HG02798 (cell line): Measurements from ENCODE around the gene KRTAP10-1.
"Not testable (repeated sequence)": the region's sequence is repeated elsewhere in the genome, so short reads cannot be mapped to it uniquely, and the experiment has no call there.

Source experiments
- ATAC-seq: cut with Tn5 transposase; IDR thresholded peaks from one replicate; pipeline ENCODE4 v1.9.1; 2021; ENCODE audit warnings: mild to moderate bottlenecking; ENCODE audit not compliant: unreplicated experiment, poor library complexity

The KRTAP10-1 gene

GRCh38 chr21:44571844-44572782, 32.1 kb upstream of the KRTAP10-1 start:
- no peak for ATAC-seq

- no peak for ATAC-seq
Observed at GRCh38 chr21:44571296-44571695, 31.3 kb upstream of the KRTAP10-1 start.

- ATAC-seq = no peak
Observed at GRCh38 chr21:44569861-44570517, 30.0 kb upstream of the KRTAP10-1 start.

GRCh38 chr21:44568667-44569556, 28.9 kb upstream of the KRTAP10-1 start:
- ATAC-seq = no peak

GRCh38 chr21:44568261-44568660, 28.3 kb upstream of the KRTAP10-1 start:
- ATAC-seq = no peak

GRCh38 chr21:44567481-44568171, 27.6 kb upstream of the KRTAP10-1 start:
- no peak for ATAC-seq

- no peak for ATAC-seq
Observed at GRCh38 chr21:44566403-44566802, 26.4 kb upstream of the KRTAP10-1 start.

- ATAC-seq = no peak
Observed at GRCh38 chr21:44564886-44565598, 25.0 kb upstream of the KRTAP10-1 start.

GRCh38 chr21:44564099-44564498, 24.1 kb upstream of the KRTAP10-1 start:
- no peak for ATAC-seq

- ATAC-seq = no peak
Observed at GRCh38 chr21:44558695-44559094, 18.7 kb upstream of the KRTAP10-1 start, which contains the start of gene KRTAP10-3. Gene KRTAP10-3, minus strand, starts transcription at chr21:44558795. Its CDS starts 80 bp downstream, at chr21:44558715.

GRCh38 chr21:44558329-44558675, 18.3 kb upstream of the KRTAP10-1 start:
- not testable (repeated sequence) for ATAC-seq

GRCh38 chr21:44557491-44558328, 17.7 kb upstream of the KRTAP10-1 start:
- ATAC-seq = no peak

- ATAC-seq = no peak
Observed at GRCh38 chr21:44556879-44557278, 16.9 kb upstream of the KRTAP10-1 start.

- no peak for ATAC-seq
Observed at GRCh38 chr21:44555200-44555875, 15.3 kb upstream of the KRTAP10-1 start.

GRCh38 chr21:44552681-44553080, 12.7 kb upstream of the KRTAP10-1 start:
- no peak for ATAC-seq

- no peak for ATAC-seq
Observed at GRCh38 chr21:44552136-44552535, 12.1 kb upstream of the KRTAP10-1 start.

- no peak for ATAC-seq
Observed at GRCh38 chr21:44551340-44551961, 11.5 kb upstream of the KRTAP10-1 start, which contains the start of gene KRTAP10-2. Gene KRTAP10-2, minus strand, starts transcription at chr21:44551505. Its CDS starts 47 bp downstream, at chr21:44551458.
